K562 (cell line): ENCODE data around the gene FAM117A. TPM values are rescaled to one million over a fixed set of nuclear protein-coding genes. Genes with fewer than 3 reads are reported as not detected.

ENCODE experiments used
- CBX8 ChIP-seq: fragments of 200-600 bp; sonication (generic); IDR thresholded peaks from 2 replicates; pipeline ENCODE4 v1.6.1; 2012; ENCODE audit warnings: borderline replicate concordance, mixed run types, low read depth, mild to moderate bottlenecking, moderate library complexity, mixed read lengths, low read length, control low read depth, inconsistent platforms; ENCODE audit not compliant: poor library complexity, severe bottlenecking; ENCODE audit errors: extremely low read depth
- CREBBP ChIP-seq: IDR thresholded peaks from one replicate; pipeline ENCODE4 v1.6.1; 2012; ENCODE audit warnings: low read depth, mild to moderate bottlenecking, control low read depth, inconsistent platforms, low read length
- DACH1 ChIP-seq: fragments of 450-650 bp; IDR thresholded peaks from 2 replicates; pipeline ENCODE4 v1.6.1; 2018; ENCODE audit not compliant: partially characterized antibody
- ETS2 ChIP-seq: IDR thresholded peaks from 2 replicates; pipeline ENCODE4 v1.6.1; 2016; ENCODE audit warnings: borderline replicate concordance, missing genetic modification characterization, mild to moderate bottlenecking, moderate library complexity, missing compliant biosample characterization; ENCODE audit not compliant: poor library complexity, severe bottlenecking
- ILK ChIP-seq: fragments of 450-650 bp; IDR thresholded peaks from 2 replicates; pipeline ENCODE4 v1.6.1; 2016; ENCODE audit warnings: missing genetic modification characterization, low read depth, mild to moderate bottlenecking, missing compliant biosample characterization, moderate library complexity, borderline replicate concordance
- KLF6 ChIP-seq: fragments of 250-450 bp; sonication (Bioruptor Pico); IDR thresholded peaks from 2 replicates; pipeline ENCODE4 v1.4.0; 2020; ENCODE audit warnings: mild to moderate bottlenecking, moderate library complexity, borderline replicate concordance
- NR2F6 ChIP-seq: fragments of 450-650 bp; formaldehyde crosslinking; IDR thresholded peaks from 2 replicates; pipeline ENCODE4 v1.4.0; 2020; ENCODE audit warnings: mild to moderate bottlenecking
- SIRT6 ChIP-seq: IDR thresholded peaks from one replicate; pipeline ENCODE4 v1.6.1; 2012; ENCODE audit warnings: low read depth, mild to moderate bottlenecking, control low read depth, inconsistent platforms, low read length, moderate library complexity
- TCFL5 ChIP-seq: fragments of 250-450 bp; sonication (Bioruptor Pico); conservative IDR thresholded peaks from 2 replicates; pipeline ENCODE4 v1.6.1; 2021; ENCODE audit warnings: mild to moderate bottlenecking, moderate library complexity, matching md5 sums
- ZNF212 ChIP-seq: fragments of 450-650 bp; formaldehyde crosslinking; IDR thresholded peaks from 2 replicates; pipeline ENCODE4 v1.4.0; 2020; ENCODE audit warnings: mild to moderate bottlenecking
- ZSCAN32 ChIP-seq: fragments of 450-650 bp; formaldehyde crosslinking; IDR thresholded peaks from 2 replicates; pipeline ENCODE4 v1.4.0; 2020; ENCODE audit warnings: mild to moderate bottlenecking, moderate library complexity
- polyA plus RNA-seq, 8 experiments: library from polyadenylated mRNA; depleted of rRNA in 4 of 8; stranded (reverse) in 5 of 8; unstranded in 3 of 8; fragments of >200 nt; fragmentation: Nextera tagmentation in 2 of 8; fragmentation: Illumina TruSeq in 1 of 8; extraction: Ambion mirVana in 2 of 8; extraction: Trizol in 1 of 8; gene quantifications; 2 replicates each; pipeline versions ENCODE4 v1.2.1 to v1.2.3, GENCODE V29; 2011 to 2014; ENCODE audit warnings: inconsistent platforms in 1 of 8, missing spikeins in 1 of 8
- total RNA-seq, 7 experiments: library from RNA; depleted of rRNA in 6 of 7; stranded (reverse); fragments of >200 nt in 6 of 7; fragmentation: Illumina TruSeq in 2 of 7; extraction: Trizol in 2 of 7; gene quantifications; 2 replicates each; pipeline versions ENCODE4 v1.2.1 to v1.2.3, GENCODE V29; 2011 to 2021; ENCODE audit warnings: low replicate concordance in 1 of 7
- TF ChIP-seq, protein P1 (sequence below): fragments of 200-600 bp; sonication (generic); IDR thresholded peaks from one replicate; pipeline ENCODE4 v1.6.1; 2012; ENCODE audit warnings: mild to moderate bottlenecking, low read depth, low read length, inconsistent platforms
- TF ChIP-seq, protein P2 (sequence below), 2 experiments: IDR thresholded peaks in 1 of 2; conservative IDR thresholded peaks in 1 of 2; 2 replicates each; pipeline ENCODE4 v1.6.1; 2016; ENCODE audit warnings: low read depth in 2 of 2, mild to moderate bottlenecking in 1 of 2, missing compliant biosample characterization in 1 of 2, missing genetic modification characterization in 1 of 2, moderate library complexity in 1 of 2

FAM117A gene
- total and polyA plus RNA-seq, 9 of the 15 experiments (the other 6 are each of a cell fraction or from before 2014, with no cell fraction given): 3.1 to 79.7 (median 36.6) TPM

DNA sequence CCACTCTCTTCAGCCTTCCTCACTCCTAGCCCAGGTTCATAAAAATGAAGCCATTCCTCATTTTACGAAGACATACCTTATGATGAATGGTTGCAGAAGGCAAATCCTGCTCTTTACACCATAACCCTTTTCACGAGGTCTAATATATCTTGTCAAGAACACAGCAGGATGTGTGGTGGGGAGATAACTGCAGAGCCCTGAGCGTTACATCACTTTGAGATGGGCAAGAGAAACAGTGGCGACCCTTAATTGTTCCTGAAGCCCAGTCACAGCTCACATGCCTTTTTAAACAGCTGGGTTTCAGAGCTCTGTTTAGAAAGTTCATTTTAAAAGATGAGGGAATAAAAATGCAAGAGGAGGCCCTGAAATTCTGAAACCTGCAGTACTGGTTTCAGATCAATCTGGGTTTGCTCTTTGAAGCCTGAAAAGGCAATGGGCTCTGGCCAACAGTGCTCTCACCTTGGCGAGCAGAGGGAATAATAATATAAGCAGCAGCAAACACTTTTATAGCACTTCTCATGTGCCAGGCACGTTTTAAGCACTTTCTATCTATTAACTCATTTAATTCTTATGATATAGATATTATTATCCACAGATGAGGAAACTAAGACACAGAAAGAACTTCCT is 2.9 kb downstream of the FAM117A start (continued):
- TF ChIP-seq, protein P1, sequence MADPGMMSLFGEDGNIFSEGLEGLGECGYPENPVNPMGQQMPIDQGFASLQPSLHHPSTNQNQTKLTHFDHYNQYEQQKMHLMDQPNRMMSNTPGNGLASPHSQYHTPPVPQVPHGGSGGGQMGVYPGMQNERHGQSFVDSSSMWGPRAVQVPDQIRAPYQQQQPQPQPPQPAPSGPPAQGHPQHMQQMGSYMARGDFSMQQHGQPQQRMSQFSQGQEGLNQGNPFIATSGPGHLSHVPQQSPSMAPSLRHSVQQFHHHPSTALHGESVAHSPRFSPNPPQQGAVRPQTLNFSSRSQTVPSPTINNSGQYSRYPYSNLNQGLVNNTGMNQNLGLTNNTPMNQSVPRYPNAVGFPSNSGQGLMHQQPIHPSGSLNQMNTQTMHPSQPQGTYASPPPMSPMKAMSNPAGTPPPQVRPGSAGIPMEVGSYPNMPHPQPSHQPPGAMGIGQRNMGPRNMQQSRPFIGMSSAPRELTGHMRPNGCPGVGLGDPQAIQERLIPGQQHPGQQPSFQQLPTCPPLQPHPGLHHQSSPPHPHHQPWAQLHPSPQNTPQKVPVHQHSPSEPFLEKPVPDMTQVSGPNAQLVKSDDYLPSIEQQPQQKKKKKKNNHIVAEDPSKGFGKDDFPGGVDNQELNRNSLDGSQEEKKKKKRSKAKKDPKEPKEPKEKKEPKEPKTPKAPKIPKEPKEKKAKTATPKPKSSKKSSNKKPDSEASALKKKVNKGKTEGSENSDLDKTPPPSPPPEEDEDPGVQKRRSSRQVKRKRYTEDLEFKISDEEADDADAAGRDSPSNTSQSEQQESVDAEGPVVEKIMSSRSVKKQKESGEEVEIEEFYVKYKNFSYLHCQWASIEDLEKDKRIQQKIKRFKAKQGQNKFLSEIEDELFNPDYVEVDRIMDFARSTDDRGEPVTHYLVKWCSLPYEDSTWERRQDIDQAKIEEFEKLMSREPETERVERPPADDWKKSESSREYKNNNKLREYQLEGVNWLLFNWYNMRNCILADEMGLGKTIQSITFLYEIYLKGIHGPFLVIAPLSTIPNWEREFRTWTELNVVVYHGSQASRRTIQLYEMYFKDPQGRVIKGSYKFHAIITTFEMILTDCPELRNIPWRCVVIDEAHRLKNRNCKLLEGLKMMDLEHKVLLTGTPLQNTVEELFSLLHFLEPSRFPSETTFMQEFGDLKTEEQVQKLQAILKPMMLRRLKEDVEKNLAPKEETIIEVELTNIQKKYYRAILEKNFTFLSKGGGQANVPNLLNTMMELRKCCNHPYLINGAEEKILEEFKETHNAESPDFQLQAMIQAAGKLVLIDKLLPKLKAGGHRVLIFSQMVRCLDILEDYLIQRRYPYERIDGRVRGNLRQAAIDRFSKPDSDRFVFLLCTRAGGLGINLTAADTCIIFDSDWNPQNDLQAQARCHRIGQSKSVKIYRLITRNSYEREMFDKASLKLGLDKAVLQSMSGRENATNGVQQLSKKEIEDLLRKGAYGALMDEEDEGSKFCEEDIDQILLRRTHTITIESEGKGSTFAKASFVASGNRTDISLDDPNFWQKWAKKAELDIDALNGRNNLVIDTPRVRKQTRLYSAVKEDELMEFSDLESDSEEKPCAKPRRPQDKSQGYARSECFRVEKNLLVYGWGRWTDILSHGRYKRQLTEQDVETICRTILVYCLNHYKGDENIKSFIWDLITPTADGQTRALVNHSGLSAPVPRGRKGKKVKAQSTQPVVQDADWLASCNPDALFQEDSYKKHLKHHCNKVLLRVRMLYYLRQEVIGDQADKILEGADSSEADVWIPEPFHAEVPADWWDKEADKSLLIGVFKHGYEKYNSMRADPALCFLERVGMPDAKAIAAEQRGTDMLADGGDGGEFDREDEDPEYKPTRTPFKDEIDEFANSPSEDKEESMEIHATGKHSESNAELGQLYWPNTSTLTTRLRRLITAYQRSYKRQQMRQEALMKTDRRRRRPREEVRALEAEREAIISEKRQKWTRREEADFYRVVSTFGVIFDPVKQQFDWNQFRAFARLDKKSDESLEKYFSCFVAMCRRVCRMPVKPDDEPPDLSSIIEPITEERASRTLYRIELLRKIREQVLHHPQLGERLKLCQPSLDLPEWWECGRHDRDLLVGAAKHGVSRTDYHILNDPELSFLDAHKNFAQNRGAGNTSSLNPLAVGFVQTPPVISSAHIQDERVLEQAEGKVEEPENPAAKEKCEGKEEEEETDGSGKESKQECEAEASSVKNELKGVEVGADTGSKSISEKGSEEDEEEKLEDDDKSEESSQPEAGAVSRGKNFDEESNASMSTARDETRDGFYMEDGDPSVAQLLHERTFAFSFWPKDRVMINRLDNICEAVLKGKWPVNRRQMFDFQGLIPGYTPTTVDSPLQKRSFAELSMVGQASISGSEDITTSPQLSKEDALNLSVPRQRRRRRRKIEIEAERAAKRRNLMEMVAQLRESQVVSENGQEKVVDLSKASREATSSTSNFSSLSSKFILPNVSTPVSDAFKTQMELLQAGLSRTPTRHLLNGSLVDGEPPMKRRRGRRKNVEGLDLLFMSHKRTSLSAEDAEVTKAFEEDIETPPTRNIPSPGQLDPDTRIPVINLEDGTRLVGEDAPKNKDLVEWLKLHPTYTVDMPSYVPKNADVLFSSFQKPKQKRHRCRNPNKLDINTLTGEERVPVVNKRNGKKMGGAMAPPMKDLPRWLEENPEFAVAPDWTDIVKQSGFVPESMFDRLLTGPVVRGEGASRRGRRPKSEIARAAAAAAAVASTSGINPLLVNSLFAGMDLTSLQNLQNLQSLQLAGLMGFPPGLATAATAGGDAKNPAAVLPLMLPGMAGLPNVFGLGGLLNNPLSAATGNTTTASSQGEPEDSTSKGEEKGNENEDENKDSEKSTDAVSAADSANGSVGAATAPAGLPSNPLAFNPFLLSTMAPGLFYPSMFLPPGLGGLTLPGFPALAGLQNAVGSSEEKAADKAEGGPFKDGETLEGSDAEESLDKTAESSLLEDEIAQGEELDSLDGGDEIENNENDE: no peak
- TF ChIP-seq TCFL5 (no peak), ETS2 (no peak), ZSCAN32 (CRISPR knock-in tag) (no peak), KLF6 (CRISPR knock-in tag) (no peak), DACH1 (peak; percentile 21), ILK (tag) (no peak), CBX8 (no peak), SIRT6 (no peak), ZNF212 (no peak), NR2F6 (no peak), CREBBP (no peak)
- TF ChIP-seq, protein P2, sequence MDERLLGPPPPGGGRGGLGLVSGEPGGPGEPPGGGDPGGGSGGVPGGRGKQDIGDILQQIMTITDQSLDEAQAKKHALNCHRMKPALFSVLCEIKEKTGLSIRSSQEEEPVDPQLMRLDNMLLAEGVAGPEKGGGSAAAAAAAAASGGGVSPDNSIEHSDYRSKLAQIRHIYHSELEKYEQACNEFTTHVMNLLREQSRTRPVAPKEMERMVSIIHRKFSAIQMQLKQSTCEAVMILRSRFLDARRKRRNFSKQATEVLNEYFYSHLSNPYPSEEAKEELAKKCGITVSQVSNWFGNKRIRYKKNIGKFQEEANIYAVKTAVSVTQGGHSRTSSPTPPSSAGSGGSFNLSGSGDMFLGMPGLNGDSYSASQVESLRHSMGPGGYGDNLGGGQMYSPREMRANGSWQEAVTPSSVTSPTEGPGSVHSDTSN (CRISPR knock-in tag; IDR thresholded peaks at IDR 0.05; ENCODE audit: low read depth): no peak
- TF ChIP-seq, protein P2 (tag; conservative IDR thresholded peaks at IDR 0.05; ENCODE audit: low read depth): peak; percentile 95
